NCI-H1417 treated with DMSO at 0.1 percent for 48 hours (cell line): ENCODE data around the gene ABCF1.
A peak's percentile ranks its signal among the peaks of the same experiment; 100 is the strongest.
"Not testable (repeated sequence)": the region's sequence is repeated elsewhere in the genome, so short reads cannot be mapped to it uniquely, and the experiment has no call there.

Experiments used
- DNase-seq: peaks from one replicate; lab custom pipeline; 2025; lab: John Stamatoyannopoulos, UW

Gene ABCF1

DNA sequence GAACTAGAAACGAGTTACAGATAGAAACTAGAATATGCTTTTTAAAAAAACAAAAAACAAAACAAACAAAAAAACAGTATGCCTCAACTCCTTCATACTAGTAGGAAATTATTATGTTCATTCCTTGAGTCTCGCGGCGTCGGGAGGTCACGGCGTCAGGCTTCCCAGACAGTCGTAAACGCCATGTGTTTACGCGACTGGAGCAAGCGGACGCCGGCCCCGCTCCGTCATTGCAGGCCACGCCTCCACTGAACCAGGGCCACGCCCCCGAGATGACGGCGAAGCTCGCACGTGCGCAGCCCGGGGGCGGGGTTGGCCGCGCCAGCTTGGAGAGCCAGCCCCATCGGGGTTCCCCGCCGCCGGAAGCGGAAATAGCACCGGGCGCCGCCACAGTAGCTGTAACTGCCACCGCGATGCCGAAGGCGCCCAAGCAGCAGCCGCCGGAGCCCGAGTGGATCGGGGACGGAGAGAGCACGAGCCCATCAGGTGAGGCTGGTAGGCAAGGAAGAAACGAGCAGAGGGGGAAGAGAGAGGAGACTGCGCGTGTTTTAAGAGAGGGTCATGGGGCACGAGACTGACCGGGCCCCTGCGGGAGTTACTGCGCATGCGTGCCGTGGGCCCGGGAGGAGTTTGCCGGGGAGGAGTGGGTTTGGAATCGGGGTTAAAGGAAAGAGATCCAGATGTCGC lies at the start of gene ABCF1:
Gene ABCF1 (plus strand): TSS at position 368 of the 687 bp plus-strand sequence. CDS start 46 bp downstream, at position 414.
- peak; percentile 70 for DNase-seq

GRCh38 chr6:30521952-30522351 lies 49.3 kb upstream of the ABCF1 start:
- not testable (repeated sequence) for DNase-seq

DNA sequence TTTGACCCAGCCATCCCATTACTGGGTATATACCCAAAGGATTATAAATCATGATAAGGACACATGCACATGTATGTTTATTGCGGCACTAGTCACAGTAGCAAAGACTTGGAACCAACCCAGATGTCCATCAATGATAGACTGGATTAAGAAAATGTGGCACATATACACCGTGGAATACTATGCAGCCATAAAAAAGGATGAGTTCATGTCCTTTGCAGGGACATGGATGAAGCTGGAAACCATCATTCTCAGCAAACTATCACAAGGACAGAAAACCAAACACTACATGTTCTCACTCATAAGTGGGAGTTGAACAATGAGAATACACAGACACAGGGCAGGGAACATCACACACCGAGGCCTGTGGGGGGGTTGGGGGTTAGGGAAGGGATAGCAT lies 44.8 kb upstream of the ABCF1 start:
- not testable (repeated sequence) for DNase-seq

- not testable (repeated sequence) for DNase-seq
Measured at GRCh38 chr6:30529349-30529875, 41.8 kb upstream of the ABCF1 start.

DNA sequence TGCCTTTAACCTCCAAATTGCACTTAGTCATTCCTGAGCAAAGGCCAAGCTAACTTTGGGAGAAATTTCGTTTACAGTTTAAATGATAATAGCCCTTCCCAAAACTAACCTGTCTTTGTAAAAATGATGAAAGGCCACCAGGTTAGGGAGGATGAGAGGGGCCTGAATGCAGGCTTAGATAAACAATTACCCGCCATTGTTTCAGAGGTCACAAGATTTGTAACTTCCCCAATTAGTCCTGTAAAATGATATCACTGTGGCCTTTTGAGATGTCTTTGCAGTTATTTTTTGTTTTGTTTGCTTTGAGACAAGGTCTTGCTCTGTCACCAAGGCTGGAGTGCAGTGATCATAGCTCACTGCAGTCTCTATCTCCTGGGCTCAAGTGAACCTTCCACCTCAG lies 41.2 kb upstream of the ABCF1 start:
- DNase-seq, result no peak

- DNase-seq, result no peak
Measured at GRCh38 chr6:30533460-30534294, 37.6 kb upstream of the ABCF1 start.

GRCh38 chr6:30537931-30538330 lies 33.3 kb upstream of the ABCF1 start:
- DNase-seq, result no peak

DNA sequence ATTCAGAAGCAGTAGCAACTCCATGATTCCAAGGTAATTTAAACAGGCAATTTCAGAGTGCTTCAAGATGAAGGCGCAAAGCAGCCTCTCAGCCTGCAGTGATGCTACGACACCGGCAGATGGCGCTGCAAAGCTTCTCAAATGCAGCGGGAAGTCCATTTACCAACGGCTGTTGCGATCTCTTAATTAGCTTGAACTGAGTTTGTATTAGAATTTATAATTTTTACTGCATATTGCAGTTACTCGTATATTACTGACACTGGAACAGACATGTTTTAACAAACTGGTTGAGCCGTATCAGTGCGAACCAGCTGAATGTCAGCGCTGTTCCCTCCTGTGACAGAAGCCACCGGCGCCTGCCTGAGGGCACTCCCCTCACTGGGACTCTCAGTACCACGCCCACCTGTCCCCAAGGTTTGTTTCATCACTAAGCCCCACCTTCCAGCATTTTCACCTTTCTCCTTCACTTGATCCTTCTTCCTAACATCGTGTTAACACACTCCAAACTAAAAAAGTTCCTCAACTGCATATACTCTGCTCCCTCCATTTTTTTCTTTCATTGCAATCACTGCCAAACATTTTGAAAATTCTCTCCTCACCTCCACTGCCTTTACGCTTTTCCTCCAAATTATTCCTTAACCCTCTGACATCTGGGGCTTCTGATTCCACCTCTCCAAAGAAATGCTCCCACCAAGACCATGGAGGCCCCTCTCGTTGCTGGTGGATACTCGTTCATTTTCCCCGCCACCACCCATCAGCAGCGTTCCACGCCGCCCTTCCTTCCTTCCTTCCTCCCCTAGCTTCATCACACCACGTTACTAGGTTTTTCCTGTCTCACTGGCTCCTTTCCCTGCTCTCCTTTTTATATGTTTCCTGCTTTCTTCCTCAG lies 29.5 kb upstream of the ABCF1 start:
- peak; percentile 16 for DNase-seq

DNA sequence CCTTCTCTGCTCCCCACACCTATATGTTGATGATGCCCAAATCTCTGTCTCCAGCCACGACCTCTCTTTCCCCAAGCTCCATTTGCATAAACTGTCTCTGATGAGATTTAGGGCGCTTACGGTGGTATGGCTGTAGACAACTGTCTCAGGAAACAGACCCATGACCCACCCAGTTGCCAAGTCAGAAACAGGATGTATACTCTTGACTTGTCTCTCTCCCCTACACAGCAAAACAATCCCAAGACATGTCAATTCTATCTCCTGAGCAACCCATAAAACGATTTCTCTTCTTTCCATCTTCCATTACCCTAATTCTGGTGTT lies 28.9 kb upstream of the ABCF1 start:
- DNase-seq, result no peak

GRCh38 chr6:30542915-30543314 lies 28.3 kb upstream of the ABCF1 start:
- no peak for DNase-seq

DNA sequence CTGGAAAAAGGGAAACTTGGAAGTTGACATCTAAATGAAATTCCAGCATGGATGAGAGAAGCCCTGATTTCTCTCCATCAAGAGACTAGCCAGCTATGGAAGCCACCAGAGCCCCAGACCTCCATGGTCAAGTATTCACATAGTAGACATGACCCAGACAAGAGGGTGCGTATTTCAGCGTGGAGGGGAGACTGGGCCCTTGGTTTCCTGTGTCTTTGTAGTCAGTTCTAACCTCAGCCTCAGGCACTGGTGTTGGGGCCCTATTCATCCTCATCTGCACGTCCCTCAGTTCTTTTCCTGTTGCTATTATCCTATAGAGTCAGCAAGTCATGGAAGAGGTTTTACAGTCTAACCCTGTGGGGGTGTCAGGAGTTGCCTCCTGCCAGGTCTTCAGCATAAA lies 27.4 kb upstream of the ABCF1 start:
- DNase-seq, result no peak

GRCh38 chr6:30544666-30545272 lies 26.5 kb upstream of the ABCF1 start:
- DNase-seq, result peak; percentile 3

DNA sequence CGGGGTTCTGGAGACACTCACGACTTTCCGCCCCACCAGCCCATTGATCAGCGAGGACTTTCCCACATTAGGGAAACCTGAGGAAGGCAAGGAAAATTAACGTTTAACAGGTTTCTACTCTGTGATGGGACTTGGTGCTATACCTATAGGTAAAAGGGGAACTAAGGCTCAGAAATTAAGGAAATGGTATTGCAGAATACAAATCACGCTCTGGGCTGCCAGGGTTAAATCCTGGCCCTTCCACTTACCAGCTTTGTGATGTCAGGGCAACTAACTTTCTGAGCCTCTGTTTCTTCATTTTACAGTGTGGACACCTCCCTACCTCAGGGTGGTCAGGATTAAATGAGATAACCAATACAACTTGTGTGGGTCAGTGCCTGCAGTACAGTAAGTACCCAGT lies 23.8 kb upstream of the ABCF1 start:
- no peak for DNase-seq

- DNase-seq, result no peak
Measured at GRCh38 chr6:30548375-30548774, 22.9 kb upstream of the ABCF1 start.

DNA sequence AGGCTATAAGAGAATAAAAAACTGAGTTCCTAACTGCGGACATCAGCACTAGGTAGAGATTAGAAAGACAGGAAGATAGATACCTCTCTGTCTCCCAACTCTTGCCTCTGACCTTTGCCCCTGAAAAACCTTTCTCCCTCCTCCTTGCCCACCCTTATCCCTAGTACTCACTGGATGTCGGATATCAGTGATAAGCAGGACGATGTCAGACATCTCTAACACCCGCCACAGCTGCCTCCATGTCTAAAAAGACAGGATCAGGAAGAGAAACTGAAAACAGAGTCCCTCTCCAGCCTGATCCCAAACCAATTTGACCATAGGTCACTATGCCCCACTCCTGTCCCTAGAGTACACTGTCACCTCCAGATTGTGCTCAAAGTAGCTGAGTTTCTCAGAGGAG lies 16.8 kb upstream of the ABCF1 start:
- no peak for DNase-seq

DNA sequence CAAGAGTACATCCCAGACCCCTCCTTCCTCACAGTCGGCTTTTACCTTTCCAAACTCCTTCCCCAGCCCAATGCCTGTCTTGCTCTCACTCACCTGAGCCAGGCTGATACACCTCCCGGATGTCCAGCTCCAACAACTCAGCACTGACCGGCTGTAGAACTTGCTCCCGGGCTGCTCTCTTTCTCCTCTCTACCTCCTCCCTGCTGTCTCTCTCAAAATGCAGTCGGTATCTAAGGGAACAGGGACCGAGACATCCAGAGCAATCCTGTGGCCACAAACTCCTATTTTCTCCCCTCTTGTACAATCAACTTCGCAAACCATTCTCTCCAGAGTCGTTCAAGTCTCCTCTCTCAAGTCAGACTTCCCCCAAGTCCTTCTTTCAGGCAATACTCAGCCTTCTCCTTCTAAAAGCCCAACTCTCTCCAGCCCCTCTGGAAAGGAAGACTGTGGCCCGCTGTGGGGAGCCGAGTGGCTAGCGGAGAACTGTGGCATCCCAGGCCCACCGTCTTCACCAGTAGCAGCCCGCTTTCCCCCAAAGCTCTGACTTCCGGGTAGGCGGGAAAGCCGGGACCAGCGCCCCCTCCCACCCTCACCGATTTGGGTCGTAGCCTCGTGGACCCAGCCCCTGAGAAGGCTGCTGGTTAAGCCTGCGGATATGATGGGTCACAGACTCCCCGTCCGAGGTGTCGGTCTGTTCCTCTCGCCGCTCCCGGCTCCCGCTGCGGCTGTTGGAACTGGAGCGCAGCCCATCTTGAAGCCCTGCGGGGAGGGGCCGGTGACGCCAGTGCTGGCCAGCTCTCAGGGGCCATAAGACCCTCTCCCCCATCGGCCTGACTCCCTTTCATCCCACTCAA lies 16.1 kb upstream of the ABCF1 start:
- no peak for DNase-seq

GRCh38 chr6:30555816-30556065 lies 15.5 kb upstream of the ABCF1 start:
- DNase-seq, result no peak

GRCh38 chr6:30556066-30556905 lies 15.0 kb upstream of the ABCF1 start, which contains the start of gene GNL1:
Gene GNL1 (minus strand): TSS chr6:30556489. CDS start chr6:30556203, 286 bp downstream.
- peak; percentile 35 for DNase-seq

GRCh38 chr6:30556906-30557682 lies 14.1 kb upstream of the ABCF1 start, which contains the start of gene PRR3:
Gene PRR3 (plus strand): TSS chr6:30557295. CDS start chr6:30557345, 50 bp downstream.
- peak; percentile 66 for DNase-seq
